Measurements from ENCODE around the gene PTPRM. TPM values are rescaled to one million over a fixed set of nuclear protein-coding genes. Genes with fewer than 3 reads are reported as not detected.

The PTPRM gene
- total and polyA plus RNA-seq, 2 of the 8 experiments (the other 6 are each of a cell fraction or from before 2014, with no cell fraction given) = 4.1 to 7.0 TPM

GRCh38 chr18:7721532-7721931, 154.4 kb downstream of the PTPRM start:
- Histone ChIP-seq H2BK15ac (ENCODE audit: low read length) (no peak overlapping the region), H3K56ac (replicated peaks; ENCODE audit: insufficient read length, low read depth, low read length) (no peak overlapping the region), H3K18ac (ENCODE audit: extremely low read depth, low read length) (no peak overlapping the region), H4K20me1 (replicated peaks in 1 of 2; ENCODE audit: control insufficient read depth in 1 of 2, insufficient read depth in 2 of 2, low read length in 2 of 2) (no peaks in the 10 kb centered on the region), H3K27ac (ENCODE audit: low read depth, low read length) (no peak overlapping the region), H4K91ac (replicated peaks; ENCODE audit: insufficient read length, low read length) (no peak overlapping the region), H3K9me3 (ENCODE audit: insufficient read depth in 2 of 2, low read depth in 1 of 2, low read length in 1 of 2) (no peaks in the 10 kb centered on the region), H3K23me2 (ENCODE audit: low read depth, low read length) (no peaks in the 10 kb centered on the region), H3K4me1 (replicated peaks in 1 of 4; ENCODE audit: control insufficient read depth in 3 of 4, insufficient read depth in 4 of 4, low read length in 3 of 4) (peaks cover 0 to 12% (median 6%) of the 10 kb centered on the region in 4 experiments; a peak in 6 of 7 replicates), H3K14ac (ENCODE audit: insufficient read length) (no peak overlapping the region), H3K79me2 (ENCODE audit: control insufficient read depth in 1 of 2, insufficient read depth in 2 of 2, low read length in 2 of 2) (no peaks in the 10 kb centered on the region), H2AK5ac (ENCODE audit: low read depth, low read length) (no peak overlapping the region), H2BK120ac (replicated peaks; ENCODE audit: low read depth, low read length) (no peak overlapping the region), H2BK20ac (ENCODE audit: low read length) (no peak overlapping the region), H3K4me2 (ENCODE audit: insufficient read depth in 1 of 2, low read depth in 2 of 2, low read length in 2 of 2) (no peak overlapping the region), H2BK5ac (ENCODE audit: low read depth, low read length) (no peak overlapping the region), H3K4ac (replicated peaks; ENCODE audit: insufficient read length, low read depth, low read length) (no peak overlapping the region), H3K36me3 (ENCODE audit: control insufficient read depth in 2 of 4, insufficient read depth in 4 of 4, low read length in 3 of 4) (no peaks in the 10 kb centered on the region), H3K4me3 (ENCODE audit: extremely low read depth in 1 of 4, insufficient read depth in 2 of 4, low read depth in 3 of 4, low read length in 4 of 4) (no peak overlapping the region), H4K8ac (ENCODE audit: extremely low read depth, insufficient read depth, low read length) (no peak overlapping the region), H3K79me1 (ENCODE audit: low read depth, low read length) (no peaks in the 10 kb centered on the region), H2BK12ac (ENCODE audit: low read depth, low read length) (no peak overlapping the region), H3K23ac (ENCODE audit: insufficient read length) (no peak overlapping the region), H2AFZ (ENCODE audit: low read length) (no peak overlapping the region), H3K27me3 (replicated peaks in 1 of 4; ENCODE audit: control insufficient read depth in 3 of 4, extremely low read depth in 1 of 4, insufficient read depth in 3 of 4, low read length in 3 of 4) (no peaks in the 10 kb centered on the region), H3K9ac (replicated peaks in 1 of 4; ENCODE audit: extremely low read depth in 1 of 4, low read depth in 3 of 4, low read length in 3 of 4) (no peak overlapping the region), H4K5ac (ENCODE audit: insufficient read length, low read depth, low read length) (no peak overlapping the region)
- ChIA-PET CTCF (ENCODE audit: partially characterized antibody) (no interaction called here), POLR2A (ENCODE audit: partially characterized antibody) (no interaction called here)
- WGBS, 2 experiments (ENCODE audit: extremely low coverage in 1 of 2, insufficient coverage in 1 of 2, insufficient read length in 1 of 2, insufficient replicate concordance in 2 of 2, low coverage in 1 of 2, low lambda C conversion rate in 2 of 2, missing lambda C conversion rate in 1 of 2) = 95% methylated on average over 2 of the region's 2 CpGs; no CpG with 5 or more reads in 1 of the 2 experiments
- FAIRE-seq (no peak), DNase-seq (ENCODE audit: low read depth in 1 of 2, low spot score in 2 of 2) (no peak)
- no peak for TF ChIP-seq RFX5 (IDR thresholded peaks at IDR 0.05; ENCODE audit: borderline replicate concordance, low read depth, low read length)
- TF ChIP-seq SP4 (IDR thresholded peaks at IDR 0.05; ENCODE audit: low read length) = no peak
- TF ChIP-seq JUND (IDR thresholded peaks at IDR 0.05; ENCODE audit: low read length) = no peak
- no peak for TF ChIP-seq NANOG (IDR thresholded peaks at IDR 0.05; ENCODE audit: insufficient read depth, low read depth, low read length, poor library complexity, severe bottlenecking)
- TF ChIP-seq RAD21 (IDR thresholded peaks at IDR 0.05 in 1 of 2, conservative IDR thresholded peaks at IDR 0.05 in 1 of 2; ENCODE audit: low read depth in 2 of 2, low read length in 2 of 2) = no peak
- TF ChIP-seq ATF2 (IDR thresholded peaks at IDR 0.05; ENCODE audit: low read length) = no peak
- TF ChIP-seq POLR2A (IDR thresholded peaks at IDR 0.05; ENCODE audit: control extremely low read depth in 1 of 2, low read depth in 2 of 2, low read length in 2 of 2) = no peak
- TF ChIP-seq CTCF (IDR thresholded peaks at IDR 0.05; ENCODE audit: control extremely low read depth in 1 of 3, insufficient read depth in 1 of 3, low read depth in 1 of 3, low read length in 3 of 3) = no peak
- no peak for TF ChIP-seq SRF (IDR thresholded peaks at IDR 0.05; ENCODE audit: low read depth, low read length)
- no peak for TF ChIP-seq NRF1 (IDR thresholded peaks at IDR 0.05; ENCODE audit: low read depth, low read length)
